ENCODE data around the gene WDR5. TPM values are rescaled to one million over a fixed set of nuclear protein-coding genes. Genes with fewer than 3 reads are reported as not detected.

The WDR5 gene
- polyA plus RNA-seq, 2 of the 4 experiments (the other 2 are of a cell fraction): 37.9 to 46.0 TPM

DNA sequence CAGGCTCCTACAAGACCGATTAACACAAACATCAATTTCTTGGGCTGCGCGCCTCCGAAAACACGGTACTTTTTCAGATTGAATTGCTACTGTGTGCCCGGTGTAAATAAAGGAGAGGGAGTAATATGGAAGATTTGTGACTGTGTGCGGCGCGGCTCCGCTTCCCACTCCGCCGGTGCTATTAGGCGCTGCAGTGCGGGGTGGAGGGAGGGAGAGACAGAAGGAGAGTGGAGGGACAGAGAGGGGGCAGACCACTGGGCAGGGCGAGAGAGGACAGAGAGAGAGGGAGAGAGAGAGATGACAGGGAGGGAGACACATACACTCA lies 53.2 kb downstream of the WDR5 start:
- Histone ChIP-seq H3K9me3 (no peaks in the 10 kb centered on the region), H3K4me3 (no peak overlapping the region), H3K27ac (no peak overlapping the region), H3K4me1 (no peaks in the 10 kb centered on the region), H3K4me2 (no peak overlapping the region)
- TF ChIP-seq HEYL (CRISPR knock-in tag; IDR thresholded peaks at IDR 0.05): no peak
- TF ChIP-seq JUNB (IDR thresholded peaks at IDR 0.05): no peak
- no peak for TF ChIP-seq RAD21 (conservative IDR thresholded peaks at IDR 0.05 in 1 of 2, IDR thresholded peaks at IDR 0.05 in 1 of 2)
- TF ChIP-seq JUN (IDR thresholded peaks at IDR 0.05): no peak
- TF ChIP-seq FOSL2 (IDR thresholded peaks at IDR 0.05): no peak
- TF ChIP-seq FOSL2 (CRISPR knock-in tag; IDR thresholded peaks at IDR 0.05): no peak
- no peak for TF ChIP-seq CBX2 (IDR thresholded peaks at IDR 0.05; ENCODE audit: borderline replicate concordance, low read depth)
- TF ChIP-seq ZC3H11A (IDR thresholded peaks at IDR 0.05): no peak
- no peak for TF ChIP-seq HOXB5 (CRISPR knock-in tag; IDR thresholded peaks at IDR 0.05)
- TF ChIP-seq PHF8 (IDR thresholded peaks at IDR 0.05; ENCODE audit: borderline replicate concordance, low read depth): no peak
- TF ChIP-seq RCOR1 (IDR thresholded peaks at IDR 0.05; ENCODE audit: low read depth, low read length): no peak
- TF ChIP-seq, protein P1, sequence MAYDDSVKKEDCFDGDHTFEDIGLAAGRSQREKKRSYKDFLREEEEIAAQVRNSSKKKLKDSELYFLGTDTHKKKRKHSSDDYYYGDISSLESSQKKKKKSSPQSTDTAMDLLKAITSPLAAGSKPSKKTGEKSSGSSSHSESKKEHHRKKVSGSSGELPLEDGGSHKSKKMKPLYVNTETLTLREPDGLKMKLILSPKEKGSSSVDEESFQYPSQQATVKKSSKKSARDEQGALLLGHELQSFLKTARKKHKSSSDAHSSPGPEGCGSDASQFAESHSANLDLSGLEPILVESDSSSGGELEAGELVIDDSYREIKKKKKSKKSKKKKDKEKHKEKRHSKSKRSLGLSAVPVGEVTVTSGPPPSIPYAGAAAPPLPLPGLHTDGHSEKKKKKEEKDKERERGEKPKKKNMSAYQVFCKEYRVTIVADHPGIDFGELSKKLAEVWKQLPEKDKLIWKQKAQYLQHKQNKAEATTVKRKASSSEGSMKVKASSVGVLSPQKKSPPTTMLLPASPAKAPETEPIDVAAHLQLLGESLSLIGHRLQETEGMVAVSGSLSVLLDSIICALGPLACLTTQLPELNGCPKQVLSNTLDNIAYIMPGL (CRISPR knock-in tag; IDR thresholded peaks at IDR 0.05; ENCODE audit: borderline replicate concordance): no peak
- no peak for TF ChIP-seq HES2 (IDR thresholded peaks at IDR 0.05)
- no peak for TF ChIP-seq SREBF2 (IDR thresholded peaks at IDR 0.05)
- TF ChIP-seq FOXS1 (CRISPR knock-in tag; IDR thresholded peaks at IDR 0.05): no peak
- TF ChIP-seq EHF (CRISPR knock-in tag; IDR thresholded peaks at IDR 0.05): no peak
- ATAC-seq (no peak), FAIRE-seq (no peak), DNase-seq (ENCODE audit: low read depth in 1 of 2, low spot score in 1 of 2) (no peak)
- CTCF ChIA-PET: interaction anchor here (0.6 to 4.2 kb wide), 3 partner anchors 18 to 254 kb away, joined by 3 to 33 read pairs (median 5); no protein-coding TSS in a partner anchor
- POLR2A ChIA-PET: no interaction called here
- WGBS (ENCODE audit: missing lambda C conversion rate): 71% methylated on average over 15 of the region's 15 CpGs

DNA sequence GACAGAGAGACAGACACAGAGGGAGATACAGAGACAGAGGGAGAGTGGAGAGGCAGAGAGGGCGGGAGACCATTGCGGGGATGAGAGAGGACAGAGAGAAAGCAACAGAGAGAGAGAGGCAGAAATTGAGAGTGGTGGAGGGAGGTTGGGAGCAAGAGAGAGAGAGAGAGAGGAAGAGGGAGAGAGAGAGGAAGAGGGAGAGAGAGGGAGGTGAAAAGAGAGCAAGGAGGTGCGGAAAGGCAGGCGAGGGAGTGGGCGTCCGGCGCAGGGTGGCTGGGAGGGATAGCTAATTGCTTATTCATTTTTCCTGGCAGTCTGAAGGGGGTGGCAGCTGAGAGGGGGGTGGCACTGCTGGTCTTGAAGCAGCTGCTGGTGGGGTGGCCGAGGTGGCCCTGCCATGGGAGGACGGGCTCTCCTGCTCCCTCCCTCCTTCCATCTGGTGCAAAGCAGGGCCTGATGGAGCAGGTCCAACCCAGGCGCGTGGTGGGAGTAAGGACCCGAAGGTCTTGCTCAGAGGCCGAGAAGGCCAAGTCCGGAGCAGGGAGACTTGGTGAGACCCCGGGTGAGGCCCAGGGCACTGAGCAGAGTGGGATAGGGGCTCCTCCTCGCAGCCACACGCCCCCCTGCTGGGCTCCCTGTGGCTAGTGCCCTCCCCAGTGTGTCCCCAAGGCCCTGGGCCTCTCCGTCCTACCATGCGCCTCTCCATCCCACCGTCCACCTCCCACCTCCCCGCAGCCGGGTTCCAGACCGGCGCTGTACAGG lies 53.8 kb downstream of the WDR5 start:
- ChIA-PET CTCF (interaction anchor here (0.6 to 4.2 kb wide), 5 partner anchors 13 to 500 kb away, joined by 3 to 33 read pairs (median 3); no protein-coding TSS in a partner anchor), POLR2A (no interaction called here)
- no peak overlapping the region for H3K4me2 ChIP-seq
- H3K4me1 ChIP-seq: no peaks in the 10 kb centered on the region
- H3K4me3 ChIP-seq: no peak overlapping the region
- FAIRE-seq (no peak), ATAC-seq (no peak), DNase-seq (ENCODE audit: low read depth in 1 of 2, low spot score in 1 of 2) (no peak)
- TF ChIP-seq HOXB5 (CRISPR knock-in tag; IDR thresholded peaks at IDR 0.05) (no peak), BCL3 (IDR thresholded peaks at IDR 0.05) (no peak), TP53 (CRISPR knock-in tag; IDR thresholded peaks at IDR 0.05) (no peak), SREBF2 (IDR thresholded peaks at IDR 0.05) (no peak), HDAC2 (IDR thresholded peaks at IDR 0.05) (no peak), FOXS1 (CRISPR knock-in tag; IDR thresholded peaks at IDR 0.05) (no peak), POLR2AphosphoS2 (conservative IDR thresholded peaks at IDR 0.05; ENCODE audit: low read length) (no peak), EHF (CRISPR knock-in tag; IDR thresholded peaks at IDR 0.05) (no peak), MYC (IDR thresholded peaks at IDR 0.05; ENCODE audit: borderline replicate concordance, low read length) (no peak), RNF2 (IDR thresholded peaks at IDR 0.05; ENCODE audit: borderline replicate concordance, low read depth) (no peak), RAD21 (conservative IDR thresholded peaks at IDR 0.05 in 1 of 2, IDR thresholded peaks at IDR 0.05 in 1 of 2) (no peak), EHMT2 (IDR thresholded peaks at IDR 0.05; ENCODE audit: low read depth) (no peak)
- TF ChIP-seq, protein P2, sequence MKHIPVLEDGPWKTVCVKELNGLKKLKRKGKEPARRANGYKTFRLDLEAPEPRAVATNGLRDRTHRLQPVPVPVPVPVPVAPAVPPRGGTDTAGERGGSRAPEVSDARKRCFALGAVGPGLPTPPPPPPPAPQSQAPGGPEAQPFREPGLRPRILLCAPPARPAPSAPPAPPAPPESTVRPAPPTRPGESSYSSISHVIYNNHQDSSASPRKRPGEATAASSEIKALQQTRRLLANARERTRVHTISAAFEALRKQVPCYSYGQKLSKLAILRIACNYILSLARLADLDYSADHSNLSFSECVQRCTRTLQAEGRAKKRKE (CRISPR knock-in tag; IDR thresholded peaks at IDR 0.05; ENCODE audit: low read depth): no peak
- TF ChIP-seq, protein P3, sequence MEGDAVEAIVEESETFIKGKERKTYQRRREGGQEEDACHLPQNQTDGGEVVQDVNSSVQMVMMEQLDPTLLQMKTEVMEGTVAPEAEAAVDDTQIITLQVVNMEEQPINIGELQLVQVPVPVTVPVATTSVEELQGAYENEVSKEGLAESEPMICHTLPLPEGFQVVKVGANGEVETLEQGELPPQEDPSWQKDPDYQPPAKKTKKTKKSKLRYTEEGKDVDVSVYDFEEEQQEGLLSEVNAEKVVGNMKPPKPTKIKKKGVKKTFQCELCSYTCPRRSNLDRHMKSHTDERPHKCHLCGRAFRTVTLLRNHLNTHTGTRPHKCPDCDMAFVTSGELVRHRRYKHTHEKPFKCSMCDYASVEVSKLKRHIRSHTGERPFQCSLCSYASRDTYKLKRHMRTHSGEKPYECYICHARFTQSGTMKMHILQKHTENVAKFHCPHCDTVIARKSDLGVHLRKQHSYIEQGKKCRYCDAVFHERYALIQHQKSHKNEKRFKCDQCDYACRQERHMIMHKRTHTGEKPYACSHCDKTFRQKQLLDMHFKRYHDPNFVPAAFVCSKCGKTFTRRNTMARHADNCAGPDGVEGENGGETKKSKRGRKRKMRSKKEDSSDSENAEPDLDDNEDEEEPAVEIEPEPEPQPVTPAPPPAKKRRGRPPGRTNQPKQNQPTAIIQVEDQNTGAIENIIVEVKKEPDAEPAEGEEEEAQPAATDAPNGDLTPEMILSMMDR (IDR thresholded peaks at IDR 0.05): no peak
- H3K9me3 ChIP-seq: no peaks in the 10 kb centered on the region
- no peak overlapping the region for H3K27ac ChIP-seq
- 70% methylated on average over 24 of the region's 24 CpGs for WGBS (ENCODE audit: missing lambda C conversion rate)

Measured in A549 (cell line).